Measurements from ENCODE around the gene AMDHD1.

The AMDHD1 gene

GRCh38 chr12:95974358-95974757, 31.2 kb downstream of the AMDHD1 start:
- FAIRE-seq (no peak), DNase-seq (ENCODE audit: insufficient read length, low spot score) (no peak)
- TF ChIP-seq POLR2A (IDR thresholded peaks at IDR 0.05; ENCODE audit: low read depth, low read length), result no peak

GRCh38 chr12:95975491-95975890, 32.4 kb downstream of the AMDHD1 start:
- no peak for FAIRE-seq
- no peak for DNase-seq (ENCODE audit: insufficient read length, low spot score)
- no peak for TF ChIP-seq POLR2A (IDR thresholded peaks at IDR 0.05; ENCODE audit: low read depth, low read length)

DNA sequence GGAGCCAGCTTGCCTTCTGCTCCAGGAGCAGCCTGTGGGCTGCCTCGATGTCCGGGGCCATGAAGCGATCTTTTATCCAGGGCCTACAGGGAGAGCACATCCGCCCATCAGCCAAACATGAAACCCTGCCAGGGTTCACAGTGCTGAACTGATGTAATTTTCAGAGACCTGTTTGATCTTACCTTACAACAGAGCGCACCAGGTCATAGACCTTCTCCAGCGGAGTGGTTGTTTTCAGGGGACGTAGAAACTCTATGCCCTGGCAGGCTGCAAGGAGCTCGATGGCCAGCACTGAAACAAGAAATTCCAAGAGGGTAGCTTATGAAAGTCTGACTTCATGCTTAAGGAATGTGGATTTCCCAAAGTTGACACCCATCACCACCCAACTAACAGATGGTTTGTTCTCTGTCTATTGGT, 33.3 kb downstream of the AMDHD1 start:
- no peak for FAIRE-seq
- no peak for TF ChIP-seq POLR2A (IDR thresholded peaks at IDR 0.05; ENCODE audit: low read depth, low read length)
- no peak for DNase-seq (ENCODE audit: insufficient read length, low spot score)

DNA sequence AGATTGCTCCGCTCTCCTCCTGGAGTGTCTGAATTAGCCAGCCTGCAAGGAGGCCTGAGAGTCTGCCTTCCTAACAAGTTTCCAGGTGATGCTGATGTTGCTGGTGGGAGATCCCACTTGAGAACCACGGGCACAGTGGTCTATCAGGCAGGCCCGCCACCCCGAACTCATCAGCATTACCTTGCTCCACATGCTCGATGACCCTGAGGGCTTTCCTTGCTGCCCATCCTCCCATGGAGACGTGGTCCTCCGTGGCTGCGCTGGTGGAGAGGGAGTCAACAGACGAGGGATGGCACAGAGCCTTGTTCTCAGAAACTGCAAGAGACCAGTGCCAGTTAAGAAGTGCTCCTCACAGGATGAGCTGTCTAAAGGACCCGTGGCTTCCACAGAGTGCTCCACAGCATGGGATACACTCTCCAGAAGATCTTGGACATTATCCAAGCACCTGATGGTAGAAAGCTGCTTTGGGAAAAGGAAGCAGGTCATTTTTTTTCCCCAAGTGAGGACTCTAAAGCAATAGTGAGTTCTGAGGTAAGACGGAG, 34.7 kb downstream of the AMDHD1 start:
- no peak for TF ChIP-seq POLR2A (IDR thresholded peaks at IDR 0.05; ENCODE audit: low read depth, low read length)
- DNase-seq (ENCODE audit: insufficient read length, low spot score) (no peak), FAIRE-seq (no peak)

DNA sequence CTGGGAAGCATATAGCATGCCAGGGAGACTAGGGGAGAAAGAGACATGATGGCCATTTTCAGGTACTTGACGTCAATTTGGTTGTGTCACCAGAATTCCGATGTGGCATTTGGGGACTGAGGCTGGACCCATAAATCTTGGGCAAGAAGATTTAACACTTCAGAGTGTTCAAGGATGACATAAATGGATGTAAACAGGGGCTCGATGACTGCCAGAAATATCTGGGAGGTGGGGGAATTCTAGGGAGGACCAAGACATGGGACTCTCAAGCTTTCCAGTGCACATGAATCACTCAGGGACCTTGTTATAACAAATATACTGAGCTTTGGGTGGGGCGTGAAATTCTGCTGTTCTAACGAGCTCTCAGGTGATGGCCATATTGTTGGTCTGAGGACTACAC, 35.2 kb downstream of the AMDHD1 start:
- DNase-seq (ENCODE audit: insufficient read length, low spot score), result no peak
- FAIRE-seq, result no peak
- no peak for TF ChIP-seq POLR2A (IDR thresholded peaks at IDR 0.05; ENCODE audit: low read depth, low read length)

GRCh38 chr12:95978774-95979173, 35.6 kb downstream of the AMDHD1 start:
- FAIRE-seq (no peak), DNase-seq (ENCODE audit: insufficient read length, low spot score) (no peak)
- TF ChIP-seq POLR2A (IDR thresholded peaks at IDR 0.05; ENCODE audit: low read depth, low read length), result no peak

GRCh38 chr12:95980437-95980836, 37.3 kb downstream of the AMDHD1 start:
- DNase-seq (ENCODE audit: insufficient read length, low spot score), result no peak
- FAIRE-seq, result no peak
- TF ChIP-seq POLR2A (IDR thresholded peaks at IDR 0.05; ENCODE audit: low read depth, low read length), result no peak

- no peak for TF ChIP-seq POLR2A (IDR thresholded peaks at IDR 0.05; ENCODE audit: low read depth, low read length)
- DNase-seq (ENCODE audit: insufficient read length, low spot score), result no peak
- FAIRE-seq, result no peak
Measured at GRCh38 chr12:95982602-95983001, 39.5 kb downstream of the AMDHD1 start.

- FAIRE-seq, result no peak
- TF ChIP-seq POLR2A (IDR thresholded peaks at IDR 0.05; ENCODE audit: low read depth, low read length), result no peak
- no peak for DNase-seq (ENCODE audit: insufficient read length, low spot score)
Measured at GRCh38 chr12:95984682-95985081, 41.6 kb downstream of the AMDHD1 start.

DNA sequence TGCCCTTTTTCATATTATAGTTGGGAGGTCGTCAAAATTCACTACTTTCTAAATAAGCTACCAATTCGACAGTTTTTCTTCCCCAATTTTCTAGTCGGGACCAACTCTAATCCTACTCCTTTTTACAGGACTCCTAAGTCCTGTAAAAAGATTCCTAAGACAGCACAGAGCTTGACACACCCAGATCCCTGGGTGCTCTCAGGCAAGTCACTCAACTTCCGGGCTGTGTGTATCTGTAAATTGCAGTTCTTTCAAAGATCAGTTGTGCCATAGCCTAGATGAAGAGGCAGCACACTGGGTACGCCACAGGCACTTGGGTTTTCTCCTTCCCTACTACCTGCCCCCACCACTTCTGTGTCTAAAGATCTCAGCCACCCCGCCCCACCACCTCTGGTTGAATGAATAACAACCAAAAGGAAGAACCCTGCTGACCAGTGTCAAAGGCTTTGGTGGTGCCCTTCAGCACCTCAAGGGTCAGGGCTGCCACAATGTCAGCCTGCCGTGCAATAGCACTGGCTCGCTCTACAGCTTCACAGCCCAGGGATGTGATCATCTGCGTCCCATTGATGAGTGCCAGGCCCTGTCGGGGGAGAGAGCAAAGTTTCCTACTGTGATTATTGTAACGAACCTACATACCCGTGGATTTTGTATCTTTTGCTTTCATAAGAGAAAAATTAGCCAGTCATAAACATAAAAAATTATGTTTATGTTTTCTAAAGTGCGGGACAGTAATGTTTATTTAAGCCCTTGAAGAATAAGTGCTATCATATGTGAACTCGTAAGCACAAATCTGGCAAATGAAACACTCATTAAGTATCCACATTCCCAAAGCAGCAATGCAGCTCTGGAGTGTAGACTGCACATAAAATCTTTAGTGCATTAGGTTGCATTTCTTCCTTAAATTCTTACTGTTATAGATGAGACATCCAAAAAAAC, 43.8 kb downstream of the AMDHD1 start:
- FAIRE-seq (no peak), DNase-seq (ENCODE audit: insufficient read length, low spot score) (no peak)
- TF ChIP-seq POLR2A (IDR thresholded peaks at IDR 0.05; ENCODE audit: low read depth, low read length), result no peak

DNA sequence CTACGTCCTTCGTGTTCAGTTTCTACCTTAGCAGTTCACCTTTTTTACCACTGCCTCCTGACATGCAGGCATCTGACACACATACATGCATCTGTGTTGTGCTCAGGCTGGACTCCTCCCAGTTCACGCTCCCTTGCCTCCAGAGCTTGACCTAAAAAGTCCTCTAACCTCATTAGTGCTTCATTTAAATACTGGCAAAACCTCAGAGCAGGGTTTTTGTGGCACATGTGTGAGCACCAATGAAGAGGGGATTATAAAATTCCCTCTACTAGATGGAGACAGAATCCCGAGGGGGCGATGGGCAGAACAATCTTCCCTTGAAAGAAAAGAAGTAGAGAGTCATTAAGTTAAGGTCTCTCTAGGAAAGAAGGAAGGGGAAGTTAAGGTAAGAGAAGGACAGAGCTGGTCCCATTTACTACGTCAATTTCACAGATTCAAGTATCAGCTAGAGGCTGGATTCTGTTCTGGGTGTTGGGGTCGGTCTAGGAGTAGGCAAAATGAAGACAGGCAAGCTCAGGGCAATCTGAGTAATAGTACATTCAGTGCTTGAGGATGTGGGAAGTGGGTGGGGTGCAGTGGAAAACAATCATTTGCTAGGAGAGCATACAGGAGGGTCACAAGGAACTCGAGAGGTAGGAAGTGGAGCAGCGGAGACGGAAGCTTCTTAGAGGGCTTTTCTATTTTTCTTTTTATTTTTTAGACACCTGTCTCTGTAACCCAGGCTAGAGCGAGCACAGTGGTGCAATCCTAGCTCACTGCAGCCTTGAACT, 45.6 kb downstream of the AMDHD1 start:
- FAIRE-seq, result no peak
- no peak for DNase-seq (ENCODE audit: insufficient read length, low spot score)
- no peak for TF ChIP-seq POLR2A (IDR thresholded peaks at IDR 0.05; ENCODE audit: low read depth, low read length)

GRCh38 chr12:95989504-95990123, 46.5 kb downstream of the AMDHD1 start:
- FAIRE-seq (no peak), DNase-seq (ENCODE audit: insufficient read length, low spot score) (no peak)
- TF ChIP-seq POLR2A (IDR thresholded peaks at IDR 0.05; ENCODE audit: low read depth, low read length), result no peak

DNA sequence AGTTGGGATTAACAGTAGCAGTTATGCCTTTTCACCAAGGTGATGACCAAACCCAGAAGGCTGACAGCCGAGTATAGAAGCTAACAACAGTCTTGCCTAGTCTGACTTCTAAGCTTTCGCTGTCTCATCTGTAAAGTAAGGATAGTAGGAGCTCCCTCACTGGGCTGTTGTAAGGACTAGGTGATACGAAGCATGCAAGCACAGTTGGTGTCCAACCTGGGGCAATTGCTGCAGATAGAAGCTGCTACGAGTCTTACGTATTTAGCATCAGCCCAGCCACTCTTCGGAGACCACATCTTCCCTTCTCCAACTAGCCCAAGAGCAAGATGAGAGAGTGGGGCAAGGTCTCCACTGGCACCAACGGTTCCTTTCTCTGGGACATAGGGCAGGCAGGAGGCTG, 47.0 kb downstream of the AMDHD1 start:
- FAIRE-seq (no peak), DNase-seq (ENCODE audit: insufficient read length, low spot score) (no peak)
- TF ChIP-seq POLR2A (IDR thresholded peaks at IDR 0.05; ENCODE audit: low read depth, low read length), result no peak

DNA sequence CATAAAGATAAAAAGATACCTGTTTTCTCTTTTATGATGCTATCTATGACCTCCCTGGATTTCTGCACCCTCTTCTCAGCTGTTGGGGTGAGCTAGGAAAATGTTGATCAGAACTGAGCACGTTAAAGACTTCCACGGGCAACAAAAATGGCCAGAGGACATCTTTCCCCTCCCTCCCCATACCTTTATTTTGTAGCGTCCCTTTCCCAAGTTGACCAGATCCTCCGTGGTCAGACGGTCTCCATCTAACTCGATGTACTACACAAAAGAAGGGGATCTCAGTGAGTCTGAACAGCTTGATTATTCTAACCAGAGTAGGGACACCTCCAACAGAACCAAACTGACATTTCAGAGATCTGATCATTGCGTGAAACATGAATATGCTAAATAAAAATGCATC, 50.8 kb downstream of the AMDHD1 start:
- no peak for TF ChIP-seq POLR2A (IDR thresholded peaks at IDR 0.05; ENCODE audit: low read depth, low read length)
- DNase-seq (ENCODE audit: insufficient read length, low spot score) (no peak), FAIRE-seq (no peak)
